GM18870 (cell line): ENCODE data around the gene PTPRC.

Source experiments
- ATAC-seq: cut with Tn5 transposase; IDR thresholded peaks from one replicate; pipeline ENCODE4 v1.9.1; 2021; ENCODE audit warnings: moderate library complexity; ENCODE audit not compliant: unreplicated experiment

PTPRC gene

DNA sequence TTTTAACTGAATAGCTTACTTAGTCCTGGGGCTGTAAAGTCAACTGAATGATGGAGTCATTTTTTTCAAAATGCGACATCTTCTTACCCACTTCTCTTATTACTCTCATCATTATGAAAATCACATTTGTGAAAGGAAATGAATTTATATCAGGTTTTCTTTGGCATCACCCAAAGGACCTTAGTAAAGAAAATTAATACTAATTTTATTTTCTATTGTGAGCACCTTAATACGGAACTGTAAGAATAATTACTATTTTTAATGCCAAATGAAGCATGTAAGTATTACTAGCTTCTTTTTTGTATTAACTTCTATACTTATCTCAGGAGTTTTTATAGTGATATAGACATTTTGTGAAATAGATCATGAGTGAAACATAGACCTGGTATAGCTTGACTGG lies 30.9 kb downstream of the PTPRC start:
- ATAC-seq = no peak

- peak; percentile 42 for ATAC-seq
These were observed 32.3 kb downstream of the PTPRC start for GRCh38 chr1:198671136-198671535.

GRCh38 chr1:198672124-198672523 lies 33.3 kb downstream of the PTPRC start:
- no peak for ATAC-seq

- ATAC-seq = no peak
These were observed 35.2 kb downstream of the PTPRC start for GRCh38 chr1:198674009-198674408.

- no peak for ATAC-seq
These were observed 37.4 kb downstream of the PTPRC start for GRCh38 chr1:198676253-198676652.

DNA sequence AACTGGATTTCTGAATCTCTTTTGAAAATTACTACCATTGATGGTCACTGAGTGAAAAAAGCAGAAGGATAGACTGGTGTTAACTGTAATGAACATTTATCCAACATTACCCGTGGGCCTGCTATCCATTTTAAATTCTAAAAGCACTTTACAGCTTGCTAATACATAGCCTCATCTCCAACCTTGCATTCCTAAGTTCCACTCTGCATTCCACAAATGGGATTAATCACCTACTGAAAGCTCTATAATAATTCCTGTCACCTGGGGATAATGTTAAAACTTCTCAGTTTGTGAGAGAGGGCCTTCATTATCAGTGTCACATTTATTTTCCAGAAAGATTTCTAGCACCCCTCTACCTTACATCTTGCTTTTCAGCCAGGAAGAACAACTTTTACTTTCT lies 38.2 kb downstream of the PTPRC start:
- no peak for ATAC-seq

GRCh38 chr1:198677871-198678270 lies 39.0 kb downstream of the PTPRC start:
- ATAC-seq = no peak

GRCh38 chr1:198678301-198678836 lies 39.5 kb downstream of the PTPRC start:
- ATAC-seq = no peak

DNA sequence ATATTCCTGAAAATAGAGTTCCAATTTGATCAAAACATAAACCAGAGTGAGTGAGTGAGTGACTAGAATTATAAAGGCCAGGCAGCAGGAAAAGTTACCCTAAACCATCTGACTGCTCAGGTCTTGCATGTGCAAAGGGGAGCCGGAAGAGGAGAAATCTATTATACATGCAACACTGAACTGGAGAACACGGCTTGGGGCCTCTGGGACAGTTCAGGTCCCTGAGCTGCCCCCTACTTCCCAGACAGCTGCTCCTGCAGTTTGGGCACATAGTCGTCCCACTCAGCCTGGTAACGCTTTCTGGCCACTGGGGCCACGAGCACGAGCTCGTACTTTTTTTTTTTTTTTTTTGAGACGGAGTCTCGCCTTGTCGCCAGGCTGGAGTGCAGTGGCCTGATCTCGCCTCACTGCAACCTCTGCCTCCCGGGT lies 40.1 kb downstream of the PTPRC start:
- no peak for ATAC-seq

DNA sequence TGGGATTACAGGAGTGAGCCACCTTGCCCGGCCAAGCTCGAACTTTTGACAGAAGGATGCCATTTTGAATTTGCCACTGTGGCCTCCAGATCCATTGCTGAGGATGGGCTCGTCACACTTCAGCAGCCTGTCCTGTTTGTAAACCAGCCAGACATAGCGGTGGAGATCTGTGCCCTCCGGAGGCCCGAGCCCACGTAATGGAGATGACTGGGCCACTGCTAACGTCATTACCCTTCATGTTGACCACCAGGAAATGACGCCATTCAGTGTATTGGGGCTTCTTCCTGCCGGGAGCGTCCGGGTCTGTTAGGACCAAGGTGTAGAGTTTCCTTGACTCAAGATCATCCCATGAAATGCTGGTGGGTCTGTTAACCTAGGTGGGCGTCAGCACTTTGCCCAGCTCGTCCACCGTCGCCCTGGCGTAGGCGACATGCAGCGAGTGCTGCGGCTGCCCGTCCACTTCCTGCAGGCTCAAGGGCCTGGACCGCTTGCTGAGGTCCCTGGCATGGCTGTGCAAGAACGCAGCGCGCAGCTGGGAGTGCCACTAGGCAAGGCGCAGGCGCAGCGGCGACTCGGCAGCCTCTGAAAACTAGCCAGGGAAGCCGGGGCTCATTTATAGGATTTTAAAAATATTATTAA lies 40.8 kb downstream of the PTPRC start:
- no peak for ATAC-seq

- no peak for ATAC-seq
These were observed 41.5 kb downstream of the PTPRC start for GRCh38 chr1:198680174-198680875.

GRCh38 chr1:198681252-198681651 lies 42.4 kb downstream of the PTPRC start:
- ATAC-seq = no peak

DNA sequence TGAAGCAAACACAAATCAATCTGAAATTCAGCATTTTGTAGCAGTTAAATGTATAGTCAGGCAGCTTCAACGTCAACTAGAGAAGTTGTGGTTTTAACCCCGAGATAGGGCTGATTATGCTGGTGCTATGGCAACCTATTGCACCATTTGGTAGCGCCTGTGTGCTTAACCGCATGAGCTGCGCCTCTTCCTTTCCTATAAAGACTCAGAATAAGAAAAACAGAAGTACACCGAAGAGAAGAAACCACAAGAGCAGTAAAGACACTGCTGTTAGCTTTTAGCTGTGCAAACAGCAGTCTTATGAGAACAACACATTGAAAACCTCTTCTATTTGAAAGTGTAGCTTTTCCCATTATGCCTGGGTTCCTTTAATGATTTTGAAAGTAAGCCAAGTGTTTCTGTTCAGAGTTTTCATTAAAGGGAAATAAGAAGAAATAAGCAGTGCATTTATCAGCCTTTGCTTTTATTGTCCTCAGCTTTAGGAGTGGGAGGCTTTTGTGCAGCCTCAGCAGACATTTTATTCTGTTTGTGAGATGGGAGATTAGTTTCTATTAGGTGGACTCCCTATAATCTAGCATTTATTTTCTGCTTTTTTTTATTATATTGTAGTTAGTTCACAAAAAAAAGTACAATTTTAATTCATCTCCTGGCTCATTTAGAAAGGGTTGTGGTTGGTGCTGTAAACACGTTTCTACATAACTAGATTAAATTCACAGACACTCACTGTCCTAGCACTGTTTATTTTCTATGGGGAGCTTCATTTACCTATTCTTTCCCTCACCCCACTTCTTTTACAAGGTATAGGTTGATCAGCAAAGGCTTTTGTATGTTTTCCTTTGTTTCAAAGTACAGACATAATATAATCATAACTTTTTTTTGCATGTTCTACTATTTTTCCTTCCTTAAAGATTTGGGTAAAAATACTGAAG lies 43.3 kb downstream of the PTPRC start:
- ATAC-seq = peak; percentile 99

DNA sequence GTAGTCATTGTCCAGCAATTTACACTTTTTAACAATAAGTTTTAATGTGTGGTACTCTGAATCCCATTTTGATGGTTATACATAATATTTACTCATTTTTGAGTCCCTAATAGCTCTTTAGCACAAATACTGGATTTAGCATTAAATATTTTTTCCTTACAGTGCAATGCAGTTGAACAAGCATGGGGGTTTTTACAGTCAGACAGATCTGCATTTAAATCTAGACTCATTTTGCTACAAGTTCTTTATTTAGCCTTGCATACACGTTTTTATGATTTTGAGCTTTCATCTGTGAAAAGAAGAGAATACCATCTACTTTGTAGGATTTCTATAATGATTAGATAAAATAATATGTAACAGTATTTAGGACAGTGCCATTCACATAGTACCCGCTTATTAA lies 44.0 kb downstream of the PTPRC start:
- no peak for ATAC-seq

- ATAC-seq = no peak
These were observed 44.6 kb downstream of the PTPRC start for GRCh38 chr1:198683449-198683848.

DNA sequence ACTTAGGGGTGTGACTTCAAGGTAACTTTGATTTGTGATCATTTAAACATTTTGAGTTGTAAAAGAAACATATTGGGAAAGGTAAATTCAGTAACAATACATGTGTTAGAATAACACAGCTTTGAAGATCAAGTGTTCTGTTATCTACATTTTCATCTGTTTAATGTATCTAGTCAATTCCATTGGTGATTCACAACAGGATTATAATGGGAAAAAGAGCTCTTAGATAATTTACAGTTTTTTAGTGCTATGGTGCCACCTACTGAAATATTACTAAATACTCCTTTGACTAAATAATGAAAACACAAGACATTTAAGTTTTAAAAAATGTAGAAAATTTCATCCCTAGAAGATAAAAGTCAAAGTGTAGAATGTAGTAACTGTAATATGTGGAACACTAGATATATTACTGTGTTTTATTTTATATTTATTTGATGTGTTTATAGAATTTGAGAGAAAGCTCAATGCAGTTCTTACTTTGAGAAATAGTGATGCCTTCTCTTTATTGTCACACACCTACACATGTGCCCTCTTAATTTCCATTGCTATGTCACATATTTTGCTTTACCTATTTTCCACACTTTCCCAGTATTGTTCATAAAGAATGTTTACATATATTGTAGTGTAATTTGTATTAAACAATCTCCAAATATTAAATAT lies 47.4 kb downstream of the PTPRC start:
- no peak for ATAC-seq

DNA sequence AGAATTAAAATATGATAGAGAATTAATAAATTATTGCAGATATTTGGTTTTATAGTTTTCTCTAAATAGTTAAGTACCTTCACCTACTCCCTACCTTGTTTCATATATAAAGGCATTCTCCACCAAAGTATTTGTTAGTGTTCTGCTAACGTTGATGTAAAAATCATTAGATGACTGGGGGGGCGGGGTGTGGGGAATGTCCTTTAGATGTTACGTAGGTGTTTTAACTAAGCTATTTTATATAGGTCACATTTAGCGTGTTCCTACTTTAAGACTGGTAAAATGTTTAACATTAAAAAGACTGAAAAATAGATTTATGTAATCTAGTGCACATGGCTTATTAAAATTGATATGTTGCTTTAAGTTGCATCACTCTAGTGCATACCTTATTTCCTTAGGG lies 48.6 kb downstream of the PTPRC start:
- ATAC-seq = no peak

- no peak for ATAC-seq
These were observed 52.2 kb downstream of the PTPRC start for GRCh38 chr1:198691063-198691462.

GRCh38 chr1:198693321-198693720 lies 54.5 kb downstream of the PTPRC start:
- ATAC-seq = no peak

- no peak for ATAC-seq
These were observed 55.7 kb downstream of the PTPRC start for GRCh38 chr1:198694542-198694941.

DNA sequence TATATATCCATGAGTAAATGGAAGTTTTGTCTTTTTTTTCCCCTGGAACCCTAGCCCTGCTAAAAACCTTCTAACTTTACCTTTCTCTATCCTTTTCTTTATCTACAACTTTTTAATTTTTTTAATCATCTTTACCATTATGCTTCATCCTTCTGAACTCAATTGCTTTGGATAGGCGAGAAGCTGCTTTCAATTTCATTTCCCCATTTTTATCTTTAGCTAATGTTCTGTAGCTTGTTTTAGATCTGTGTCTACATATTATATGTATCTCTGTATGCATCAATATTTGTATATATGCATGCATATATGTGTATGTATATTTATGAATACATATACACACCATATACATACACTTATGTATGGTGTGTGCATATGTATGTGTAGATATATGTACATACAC lies 57.4 kb downstream of the PTPRC start:
- ATAC-seq = peak; percentile 56
